Panc1 (cell line): ENCODE measurements around the gene INTS11.

Experiments used
- POLR2AphosphoS5 ChIP-seq: IDR thresholded peaks from 2 replicates; pipeline ENCODE4 v1.6.1; 2012; ENCODE audit warnings: mild to moderate bottlenecking, low read depth, low read length, moderate library complexity
- SIN3A ChIP-seq: IDR thresholded peaks from 2 replicates; pipeline ENCODE4 v1.6.1; 2012; ENCODE audit warnings: low read depth, mild to moderate bottlenecking, low read length, moderate library complexity, borderline replicate concordance; ENCODE audit not compliant: insufficient read depth
- TCF7L2 ChIP-seq: IDR thresholded peaks from 2 replicates; pipeline ENCODE4 v1.6.1; 2011; ENCODE audit warnings: mild to moderate bottlenecking, low read depth, low read length, inconsistent platforms
- TF ChIP-seq, protein P1 (sequence below): fragments of 450-650 bp; IDR thresholded peaks from 2 replicates; pipeline ENCODE4 v1.5.1; 2017; ENCODE audit warnings: mild to moderate bottlenecking
- TF ChIP-seq, protein P2 (sequence below), 2 experiments: IDR thresholded peaks; 2 replicates each; pipeline ENCODE4 v1.6.1; 2011 to 2012; ENCODE audit warnings: low read depth in 2 of 2, control low read depth in 1 of 2, low read length in 1 of 2, mild to moderate bottlenecking in 1 of 2, moderate library complexity in 1 of 2; ENCODE audit not compliant: insufficient read depth in 1 of 2

DNA sequence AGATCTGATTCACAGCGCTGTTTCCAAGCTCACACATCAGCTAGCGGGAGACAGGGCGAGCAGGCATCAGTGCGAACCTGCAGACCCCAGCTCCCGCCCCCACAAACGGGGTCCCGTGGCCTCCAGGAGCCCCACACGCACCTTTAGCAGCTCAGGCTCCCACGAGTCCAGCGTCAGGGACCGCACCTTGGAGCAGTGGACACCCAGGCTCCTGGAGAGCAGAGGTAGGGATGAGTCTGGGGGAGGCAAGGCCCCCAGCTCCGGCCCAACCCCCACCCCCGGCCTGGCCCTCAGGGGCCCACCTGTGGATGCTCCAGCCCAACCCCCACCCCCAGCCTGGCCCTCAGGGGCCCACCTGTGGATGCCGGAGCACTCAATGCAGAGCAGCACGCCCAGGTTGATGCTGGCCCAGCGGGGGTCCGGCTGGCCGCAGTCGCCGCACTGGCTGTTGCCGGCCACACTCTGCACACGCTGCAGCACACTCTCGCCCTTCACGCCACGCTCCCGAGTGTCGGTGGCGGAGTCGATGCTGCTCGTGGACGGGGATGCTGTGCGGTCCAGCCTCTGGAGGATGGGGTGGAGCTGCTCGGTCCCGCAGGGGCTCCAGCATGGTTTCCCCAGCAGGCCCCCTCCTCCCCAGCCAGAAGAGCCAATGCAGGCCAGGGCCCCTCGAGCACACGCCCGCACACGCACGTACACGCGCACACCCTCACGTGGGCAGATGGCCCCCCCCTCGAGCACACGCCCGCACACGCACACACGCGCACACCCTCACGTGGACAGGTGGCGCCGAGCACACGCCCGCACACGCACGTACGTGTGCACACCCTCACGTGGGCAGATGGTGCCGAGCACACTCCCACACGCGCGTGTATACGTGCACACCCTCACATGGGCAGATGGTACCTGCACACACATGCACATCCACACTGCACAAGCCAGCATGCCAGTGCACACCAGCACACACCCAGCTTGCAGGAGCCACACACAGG lies 28.1 kb downstream of the INTS11 start:
- TF ChIP-seq, protein P1, sequence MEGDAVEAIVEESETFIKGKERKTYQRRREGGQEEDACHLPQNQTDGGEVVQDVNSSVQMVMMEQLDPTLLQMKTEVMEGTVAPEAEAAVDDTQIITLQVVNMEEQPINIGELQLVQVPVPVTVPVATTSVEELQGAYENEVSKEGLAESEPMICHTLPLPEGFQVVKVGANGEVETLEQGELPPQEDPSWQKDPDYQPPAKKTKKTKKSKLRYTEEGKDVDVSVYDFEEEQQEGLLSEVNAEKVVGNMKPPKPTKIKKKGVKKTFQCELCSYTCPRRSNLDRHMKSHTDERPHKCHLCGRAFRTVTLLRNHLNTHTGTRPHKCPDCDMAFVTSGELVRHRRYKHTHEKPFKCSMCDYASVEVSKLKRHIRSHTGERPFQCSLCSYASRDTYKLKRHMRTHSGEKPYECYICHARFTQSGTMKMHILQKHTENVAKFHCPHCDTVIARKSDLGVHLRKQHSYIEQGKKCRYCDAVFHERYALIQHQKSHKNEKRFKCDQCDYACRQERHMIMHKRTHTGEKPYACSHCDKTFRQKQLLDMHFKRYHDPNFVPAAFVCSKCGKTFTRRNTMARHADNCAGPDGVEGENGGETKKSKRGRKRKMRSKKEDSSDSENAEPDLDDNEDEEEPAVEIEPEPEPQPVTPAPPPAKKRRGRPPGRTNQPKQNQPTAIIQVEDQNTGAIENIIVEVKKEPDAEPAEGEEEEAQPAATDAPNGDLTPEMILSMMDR: no peak
- TF ChIP-seq TCF7L2 (no peak), POLR2AphosphoS5 (no peak), SIN3A (no peak)
- TF ChIP-seq, protein P2, sequence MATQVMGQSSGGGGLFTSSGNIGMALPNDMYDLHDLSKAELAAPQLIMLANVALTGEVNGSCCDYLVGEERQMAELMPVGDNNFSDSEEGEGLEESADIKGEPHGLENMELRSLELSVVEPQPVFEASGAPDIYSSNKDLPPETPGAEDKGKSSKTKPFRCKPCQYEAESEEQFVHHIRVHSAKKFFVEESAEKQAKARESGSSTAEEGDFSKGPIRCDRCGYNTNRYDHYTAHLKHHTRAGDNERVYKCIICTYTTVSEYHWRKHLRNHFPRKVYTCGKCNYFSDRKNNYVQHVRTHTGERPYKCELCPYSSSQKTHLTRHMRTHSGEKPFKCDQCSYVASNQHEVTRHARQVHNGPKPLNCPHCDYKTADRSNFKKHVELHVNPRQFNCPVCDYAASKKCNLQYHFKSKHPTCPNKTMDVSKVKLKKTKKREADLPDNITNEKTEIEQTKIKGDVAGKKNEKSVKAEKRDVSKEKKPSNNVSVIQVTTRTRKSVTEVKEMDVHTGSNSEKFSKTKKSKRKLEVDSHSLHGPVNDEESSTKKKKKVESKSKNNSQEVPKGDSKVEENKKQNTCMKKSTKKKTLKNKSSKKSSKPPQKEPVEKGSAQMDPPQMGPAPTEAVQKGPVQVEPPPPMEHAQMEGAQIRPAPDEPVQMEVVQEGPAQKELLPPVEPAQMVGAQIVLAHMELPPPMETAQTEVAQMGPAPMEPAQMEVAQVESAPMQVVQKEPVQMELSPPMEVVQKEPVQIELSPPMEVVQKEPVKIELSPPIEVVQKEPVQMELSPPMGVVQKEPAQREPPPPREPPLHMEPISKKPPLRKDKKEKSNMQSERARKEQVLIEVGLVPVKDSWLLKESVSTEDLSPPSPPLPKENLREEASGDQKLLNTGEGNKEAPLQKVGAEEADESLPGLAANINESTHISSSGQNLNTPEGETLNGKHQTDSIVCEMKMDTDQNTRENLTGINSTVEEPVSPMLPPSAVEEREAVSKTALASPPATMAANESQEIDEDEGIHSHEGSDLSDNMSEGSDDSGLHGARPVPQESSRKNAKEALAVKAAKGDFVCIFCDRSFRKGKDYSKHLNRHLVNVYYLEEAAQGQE (IDR thresholded peaks at IDR 0.05; ENCODE audit: insufficient read depth in 1 of 2, low read depth in 2 of 2, low read length in 1 of 2): no peak
